Measurements from ENCODE around the gene TFCP2. TPM values are rescaled to one million over a fixed set of nuclear protein-coding genes. Genes with fewer than 3 reads are reported as not detected.

Gene TFCP2
- total RNA-seq, 1 donor from 2014 or later, result 20.6 TPM

- Mint-ChIP-seq H3K4me3 (ENCODE audit: unreplicated experiment) (no peak overlapping the region), H3K27me3 (ENCODE audit: unreplicated experiment) (no peaks in the 10 kb centered on the region), H3K36me3 (ENCODE audit: unreplicated experiment) (peaks cover 3% of the 10 kb centered on the region), H3K9me3 (ENCODE audit: unreplicated experiment) (no peaks in the 10 kb centered on the region), H3K27ac (ENCODE audit: unreplicated experiment) (no peak overlapping the region), H3K4me1 (ENCODE audit: unreplicated experiment) (no peaks in the 10 kb centered on the region)
- TF ChIP-seq CTCF (IDR thresholded peaks at IDR 0.05), result no peak
- DNase-seq (ENCODE audit: extremely low spot score, unreplicated experiment), result no peak
These were observed 23.6 kb upstream of the TFCP2 start for GRCh38 chr12:51196547-51196946.

GRCh38 chr12:51195841-51196240 is 22.9 kb upstream of the TFCP2 start:
- H3K27me3 Mint-ChIP-seq (ENCODE audit: unreplicated experiment), result no peaks in the 10 kb centered on the region
- no peak overlapping the region for H3K27ac Mint-ChIP-seq (ENCODE audit: unreplicated experiment)
- H3K9me3 Mint-ChIP-seq (ENCODE audit: unreplicated experiment), result no peaks in the 10 kb centered on the region
- no peaks in the 10 kb centered on the region for H3K4me1 Mint-ChIP-seq (ENCODE audit: unreplicated experiment)
- H3K4me3 Mint-ChIP-seq (ENCODE audit: unreplicated experiment), result no peak overlapping the region
- H3K36me3 Mint-ChIP-seq (ENCODE audit: unreplicated experiment), result peaks cover 4% of the 10 kb centered on the region
- no peak for DNase-seq (ENCODE audit: extremely low spot score, unreplicated experiment)
- no peak for TF ChIP-seq CTCF (IDR thresholded peaks at IDR 0.05)

- H3K36me3 Mint-ChIP-seq (ENCODE audit: unreplicated experiment), result peaks cover 11% of the 10 kb centered on the region
- no peak overlapping the region for H3K4me3 Mint-ChIP-seq (ENCODE audit: unreplicated experiment)
- no peak overlapping the region for H3K27ac Mint-ChIP-seq (ENCODE audit: unreplicated experiment)
- no peaks in the 10 kb centered on the region for H3K9me3 Mint-ChIP-seq (ENCODE audit: unreplicated experiment)
- no peaks in the 10 kb centered on the region for H3K4me1 Mint-ChIP-seq (ENCODE audit: unreplicated experiment)
- no peak for DNase-seq (ENCODE audit: extremely low spot score, unreplicated experiment)
- H3K27me3 Mint-ChIP-seq (ENCODE audit: unreplicated experiment), result no peaks in the 10 kb centered on the region
- no peak for TF ChIP-seq CTCF (IDR thresholded peaks at IDR 0.05)
These were observed 19.3 kb upstream of the TFCP2 start for GRCh38 chr12:51192284-51192671.

- Mint-ChIP-seq H3K4me1 (ENCODE audit: unreplicated experiment) (no peaks in the 10 kb centered on the region), H3K36me3 (ENCODE audit: unreplicated experiment) (peaks cover 11% of the 10 kb centered on the region), H3K27me3 (ENCODE audit: unreplicated experiment) (no peaks in the 10 kb centered on the region), H3K9me3 (ENCODE audit: unreplicated experiment) (no peaks in the 10 kb centered on the region), H3K27ac (ENCODE audit: unreplicated experiment) (no peak overlapping the region), H3K4me3 (ENCODE audit: unreplicated experiment) (no peak overlapping the region)
- no peak for TF ChIP-seq CTCF (IDR thresholded peaks at IDR 0.05)
- DNase-seq (ENCODE audit: extremely low spot score, unreplicated experiment), result no peak
These were observed 18.8 kb upstream of the TFCP2 start for GRCh38 chr12:51191516-51192283.

GRCh38 chr12:51190820-51191219 is 17.9 kb upstream of the TFCP2 start:
- peaks cover 11% of the 10 kb centered on the region for H3K36me3 Mint-ChIP-seq (ENCODE audit: unreplicated experiment)
- no peaks in the 10 kb centered on the region for H3K27me3 Mint-ChIP-seq (ENCODE audit: unreplicated experiment)
- no peak for DNase-seq (ENCODE audit: extremely low spot score, unreplicated experiment)
- no peaks in the 10 kb centered on the region for H3K9me3 Mint-ChIP-seq (ENCODE audit: unreplicated experiment)
- TF ChIP-seq CTCF (IDR thresholded peaks at IDR 0.05), result no peak
- no peak overlapping the region for H3K4me3 Mint-ChIP-seq (ENCODE audit: unreplicated experiment)
- H3K27ac Mint-ChIP-seq (ENCODE audit: unreplicated experiment), result no peak overlapping the region
- no peaks in the 10 kb centered on the region for H3K4me1 Mint-ChIP-seq (ENCODE audit: unreplicated experiment)

Data from osteocyte (in vitro differentiated cells).